A673 (cell line): ENCODE data around the gene GRM5.

Source experiments
- EZH2 ChIP-seq: fragments of 200-600 bp; sonication (generic); IDR thresholded peaks from 2 replicates; pipeline ENCODE4 v1.6.1; 2017; ENCODE audit warnings: borderline replicate concordance, low read depth, mild to moderate bottlenecking, mixed read lengths, antibody characterized with exemption, low read length; ENCODE audit not compliant: poor library complexity, severe bottlenecking
- TF ChIP-seq, protein P1 (sequence below): fragments of 300-800, 200-600 bp; sonication (generic); conservative IDR thresholded peaks from 2 replicates; pipeline ENCODE4 v1.5.1; 2017; ENCODE audit warnings: low read depth, mild to moderate bottlenecking, antibody characterized with exemption, low read length, moderate library complexity, mixed read lengths

DNA sequence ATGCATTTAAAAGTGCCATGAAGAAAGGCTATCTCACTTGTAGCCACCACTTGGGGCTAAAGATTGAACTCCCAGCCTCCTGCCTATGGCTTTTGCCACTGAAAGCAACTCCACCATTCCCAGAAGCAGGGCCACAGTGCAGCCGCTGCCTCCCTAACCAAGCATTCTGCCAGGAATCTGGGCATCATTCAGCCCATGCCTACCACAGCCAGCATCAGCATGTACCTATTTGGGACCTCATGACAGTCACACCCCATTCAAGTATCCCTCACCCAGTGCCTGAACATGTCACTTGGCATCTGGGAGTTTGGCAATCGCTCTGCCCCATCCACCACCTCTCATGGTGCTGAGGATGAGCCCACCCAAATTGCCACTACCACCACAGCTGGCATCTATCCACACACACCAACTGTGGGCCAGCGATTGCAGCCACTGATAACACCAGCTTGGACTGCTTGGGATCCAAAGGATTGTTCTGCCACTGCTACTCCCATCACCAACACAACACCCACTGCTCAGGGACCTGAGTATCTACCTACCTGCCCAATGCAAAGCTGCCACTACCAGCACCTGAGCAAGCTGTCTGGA, 234.4 kb downstream of the GRM5 start:
- TF ChIP-seq, protein P1, sequence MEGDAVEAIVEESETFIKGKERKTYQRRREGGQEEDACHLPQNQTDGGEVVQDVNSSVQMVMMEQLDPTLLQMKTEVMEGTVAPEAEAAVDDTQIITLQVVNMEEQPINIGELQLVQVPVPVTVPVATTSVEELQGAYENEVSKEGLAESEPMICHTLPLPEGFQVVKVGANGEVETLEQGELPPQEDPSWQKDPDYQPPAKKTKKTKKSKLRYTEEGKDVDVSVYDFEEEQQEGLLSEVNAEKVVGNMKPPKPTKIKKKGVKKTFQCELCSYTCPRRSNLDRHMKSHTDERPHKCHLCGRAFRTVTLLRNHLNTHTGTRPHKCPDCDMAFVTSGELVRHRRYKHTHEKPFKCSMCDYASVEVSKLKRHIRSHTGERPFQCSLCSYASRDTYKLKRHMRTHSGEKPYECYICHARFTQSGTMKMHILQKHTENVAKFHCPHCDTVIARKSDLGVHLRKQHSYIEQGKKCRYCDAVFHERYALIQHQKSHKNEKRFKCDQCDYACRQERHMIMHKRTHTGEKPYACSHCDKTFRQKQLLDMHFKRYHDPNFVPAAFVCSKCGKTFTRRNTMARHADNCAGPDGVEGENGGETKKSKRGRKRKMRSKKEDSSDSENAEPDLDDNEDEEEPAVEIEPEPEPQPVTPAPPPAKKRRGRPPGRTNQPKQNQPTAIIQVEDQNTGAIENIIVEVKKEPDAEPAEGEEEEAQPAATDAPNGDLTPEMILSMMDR: no peak
- TF ChIP-seq EZH2: no peak
